ENCODE measurements around the gene MEIS3.
A peak's percentile ranks its signal among the peaks of the same experiment; 100 is the strongest.

The MEIS3 gene

DNA sequence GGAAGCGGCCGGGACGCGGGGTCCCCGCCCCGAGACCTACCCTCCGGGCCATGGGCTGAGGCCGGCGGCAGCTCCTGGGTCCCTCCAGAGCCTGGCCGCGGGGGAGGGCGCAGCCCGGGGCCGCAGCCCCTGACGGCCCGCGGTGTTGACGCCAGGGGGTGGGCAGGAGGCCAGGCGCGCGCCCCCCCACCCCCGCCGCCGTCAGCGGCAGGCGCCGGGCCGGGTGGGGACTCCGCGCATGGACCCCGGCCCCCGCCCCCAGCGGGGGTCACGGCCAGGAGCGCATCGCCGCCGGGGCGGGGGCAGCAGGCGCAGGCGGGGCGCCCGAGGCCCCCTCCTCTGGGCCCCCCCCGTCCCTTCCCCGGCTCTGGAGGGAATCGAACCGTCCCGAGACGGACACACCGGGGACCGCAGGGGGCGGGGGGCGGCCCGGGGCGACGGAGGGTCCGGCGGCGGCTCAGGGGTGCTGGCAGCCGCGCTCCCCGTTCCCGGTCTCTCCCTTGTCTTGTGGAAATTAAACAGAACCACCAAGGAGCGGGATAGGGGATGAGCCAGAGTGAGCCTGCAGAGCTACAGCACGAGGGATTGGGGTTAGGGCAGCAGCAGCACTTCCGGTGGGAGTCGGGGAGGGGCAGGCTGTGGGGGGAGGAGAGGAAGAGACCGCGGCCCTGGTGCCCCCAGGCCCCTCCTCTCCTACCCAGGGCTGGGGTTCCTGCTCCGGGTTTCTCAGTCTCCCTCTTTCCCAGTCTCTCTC is at the start of gene MEIS3:
Gene MEIS3 (minus strand): TSS at position 498 of the 754 bp plus-strand sequence. CDS start 446 bp downstream, at position 52.
- no peak for DNase-seq (ENCODE audit: low read depth in 2 of 2)

DNA sequence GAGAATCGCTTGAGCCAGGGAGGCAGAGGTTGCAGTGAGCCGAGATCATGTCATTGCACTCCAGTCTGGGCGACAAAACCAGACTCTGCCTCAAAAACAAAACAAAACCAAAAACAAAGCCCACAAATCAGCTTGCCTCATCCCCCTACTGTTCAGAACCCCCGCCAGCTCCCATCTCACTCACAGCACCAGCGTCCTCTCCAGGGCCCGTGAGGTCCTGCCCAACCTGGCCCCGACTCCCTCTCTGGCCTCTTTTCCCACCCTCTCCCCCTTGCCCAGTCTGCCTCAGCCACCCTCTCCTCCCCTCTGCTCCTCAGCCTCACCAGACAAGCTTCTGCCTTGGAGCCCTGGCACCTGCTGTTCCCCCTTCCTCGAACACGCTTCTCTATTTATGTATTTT is 48.6 kb upstream of the MEIS3 start:
- DNase-seq (ENCODE audit: low read depth in 2 of 2): no peak

DNA sequence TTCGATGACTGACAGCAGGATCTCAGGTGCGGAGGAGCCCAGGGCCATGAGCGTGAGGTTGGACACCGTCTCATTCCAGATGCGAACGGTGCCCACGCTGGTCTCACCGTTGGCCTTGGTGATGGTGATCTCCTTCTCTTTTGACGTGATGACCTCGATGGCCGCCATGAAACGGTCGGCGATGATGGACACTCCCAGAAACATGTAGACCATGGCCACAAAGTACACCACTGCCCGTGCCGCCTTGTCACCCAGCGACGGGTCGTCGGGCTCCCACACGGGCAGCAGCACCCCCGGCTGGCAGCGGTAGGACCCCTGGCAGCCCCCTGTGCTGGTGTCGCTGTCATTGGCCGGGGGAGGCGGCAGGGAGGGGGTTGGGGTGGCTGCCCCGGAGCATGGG is 46.6 kb upstream of the MEIS3 start:
- DNase-seq (ENCODE audit: low read depth in 2 of 2): no peak

DNA sequence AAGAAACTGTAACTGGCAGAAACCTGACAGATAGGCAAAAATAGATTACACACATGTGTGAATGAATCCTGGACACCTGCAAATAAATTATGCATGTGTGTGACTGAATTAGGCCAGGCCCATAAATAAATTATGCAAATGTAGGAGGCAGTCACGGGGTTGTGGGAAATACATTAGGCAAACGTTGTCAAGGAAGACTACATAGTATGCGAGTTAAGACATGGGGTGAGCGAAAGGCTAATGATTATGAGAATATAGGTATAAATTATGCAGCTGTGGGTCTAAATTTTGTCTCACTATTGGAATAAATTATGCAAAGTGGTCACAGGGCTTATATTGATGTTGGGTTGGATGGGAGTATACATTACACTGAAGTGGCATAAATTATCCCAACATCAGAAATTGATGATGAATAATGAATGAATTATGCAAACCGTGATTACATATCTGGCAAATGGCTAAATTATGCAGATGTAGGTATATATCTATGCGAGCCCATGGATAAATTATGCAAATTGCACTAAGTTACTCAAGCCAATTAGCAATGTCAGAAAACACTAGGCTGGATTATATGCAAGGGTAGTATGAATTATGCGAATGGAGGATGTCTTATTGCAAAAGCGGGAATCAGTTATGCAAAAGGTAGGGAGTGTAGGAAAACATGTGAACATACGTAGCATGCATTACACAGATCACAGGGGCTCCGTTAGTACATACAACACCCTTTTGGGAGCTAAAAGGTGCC is 45.5 kb upstream of the MEIS3 start:
- DNase-seq (ENCODE audit: low read depth in 2 of 2): no peak

DNA sequence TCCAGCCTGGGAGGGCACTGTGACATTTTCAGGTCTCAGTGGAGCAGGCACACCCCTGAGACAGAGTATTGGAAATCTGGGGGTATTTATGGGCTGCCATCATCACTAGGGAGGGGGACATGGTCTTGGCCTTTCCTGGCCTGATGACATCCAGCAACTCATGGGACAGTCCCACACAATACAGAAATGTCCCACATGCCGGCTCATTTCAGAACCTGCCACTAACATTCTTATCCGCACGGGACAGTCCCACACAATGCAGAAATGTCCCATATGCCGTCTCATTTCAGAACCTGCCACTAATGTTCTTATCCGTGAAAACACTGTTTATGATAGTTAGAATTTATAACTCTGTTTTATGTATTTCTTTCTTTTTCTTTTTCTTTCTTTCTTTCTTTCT is 42.5 kb upstream of the MEIS3 start:
- no peak for DNase-seq (ENCODE audit: low read depth in 2 of 2)

DNA sequence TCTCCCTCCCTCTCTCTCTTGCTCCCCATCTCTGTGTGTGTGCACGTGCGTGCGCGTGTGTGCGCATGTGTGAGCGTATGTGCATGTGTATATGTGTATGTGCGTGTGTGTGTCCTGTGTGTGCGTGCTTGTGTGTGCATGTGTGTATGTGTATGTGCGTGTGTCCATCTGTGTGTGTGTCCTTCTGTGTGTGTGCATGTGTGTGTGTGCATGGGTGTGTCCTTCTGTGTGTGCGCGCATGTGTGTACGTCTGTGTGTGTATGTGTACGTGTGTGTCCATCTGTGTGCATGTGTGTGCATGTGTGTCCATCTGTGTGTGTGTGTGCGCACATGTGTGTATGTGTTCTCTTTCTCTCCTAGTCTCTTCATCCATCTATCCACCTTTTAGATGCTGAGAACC is 40.1 kb upstream of the MEIS3 start:
- no peak for DNase-seq (ENCODE audit: low read depth in 2 of 2)

DNA sequence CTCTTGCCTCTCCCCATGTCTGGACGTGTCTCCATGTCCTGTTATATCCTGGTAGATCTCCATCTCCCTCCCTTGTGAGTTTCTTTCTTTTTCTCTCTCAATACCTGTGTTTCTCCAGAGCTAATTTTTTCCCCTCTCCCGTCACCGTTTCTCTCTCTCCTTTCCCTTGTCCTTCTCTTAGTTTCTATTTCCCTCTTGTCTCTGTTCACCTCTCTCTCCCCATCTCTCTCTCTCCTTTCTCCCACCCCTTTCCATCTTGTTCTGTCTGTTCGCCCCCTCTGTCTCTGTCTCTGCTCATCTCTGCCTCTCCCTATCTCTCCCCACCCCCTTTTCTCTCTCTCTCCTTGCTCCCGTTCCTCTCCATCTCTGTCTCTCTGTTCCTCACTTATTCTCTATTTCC is 39.3 kb upstream of the MEIS3 start:
- no peak for DNase-seq (ENCODE audit: low read depth in 2 of 2)

DNA sequence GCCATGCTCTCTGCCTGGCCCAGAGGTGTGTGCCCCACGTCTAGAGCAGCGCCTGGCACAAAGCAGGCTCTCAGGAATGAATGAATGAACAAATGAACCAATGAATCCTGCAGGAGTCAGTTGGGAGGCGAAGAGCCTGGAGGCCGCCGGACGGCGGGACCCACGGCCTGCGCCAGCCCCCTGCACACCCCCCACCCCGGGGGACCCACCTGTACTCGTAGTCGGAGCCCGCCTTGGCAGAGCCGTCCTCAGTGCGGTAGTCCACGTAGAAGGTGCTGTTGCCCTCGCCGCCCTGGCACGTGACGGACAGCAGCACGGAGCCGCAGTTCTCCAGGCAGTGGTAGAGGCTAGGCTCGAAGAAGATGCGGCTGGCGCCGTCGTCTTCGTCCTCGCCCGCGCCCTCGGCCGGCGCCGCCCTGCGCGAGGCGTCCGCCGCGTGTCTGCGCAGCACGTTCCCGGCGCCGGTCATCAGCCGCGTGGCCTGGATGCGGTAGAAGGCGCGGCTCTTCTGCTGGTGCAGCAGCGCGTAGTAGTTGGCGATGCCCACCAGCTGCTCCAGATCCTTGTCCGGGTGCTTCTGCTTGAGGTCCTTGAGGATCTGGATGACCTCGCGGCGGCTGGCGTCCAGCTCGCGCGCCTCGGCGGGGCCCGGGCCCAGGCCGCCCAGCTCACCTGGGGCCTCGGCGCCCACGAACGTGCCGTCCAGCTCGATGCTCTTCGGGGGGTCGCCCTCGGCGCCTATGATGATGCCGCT is 37.6 kb upstream of the MEIS3 start:
- no peak for DNase-seq (ENCODE audit: low read depth in 2 of 2)

DNA sequence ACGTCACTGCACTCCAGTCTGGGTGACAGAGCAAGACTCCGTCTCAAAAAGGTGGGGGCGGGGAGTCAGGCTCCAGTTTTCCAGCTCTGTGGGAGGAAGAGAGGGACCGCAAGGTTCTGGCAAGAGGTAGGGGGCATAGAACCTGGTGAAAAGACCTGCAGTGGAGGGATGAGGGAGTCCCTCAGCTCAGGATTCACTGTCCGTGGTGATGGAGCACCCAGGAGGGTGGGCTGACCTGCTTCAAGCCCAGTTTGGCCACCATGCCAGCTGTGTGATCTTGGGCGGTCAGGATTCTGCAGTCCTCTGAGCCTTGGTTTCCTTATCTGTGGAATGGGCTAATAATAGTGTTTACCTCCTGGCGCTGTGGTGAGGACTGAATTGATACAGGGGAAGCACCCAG is 31.2 kb upstream of the MEIS3 start:
- DNase-seq (ENCODE audit: low read depth in 2 of 2): no peak

DNA sequence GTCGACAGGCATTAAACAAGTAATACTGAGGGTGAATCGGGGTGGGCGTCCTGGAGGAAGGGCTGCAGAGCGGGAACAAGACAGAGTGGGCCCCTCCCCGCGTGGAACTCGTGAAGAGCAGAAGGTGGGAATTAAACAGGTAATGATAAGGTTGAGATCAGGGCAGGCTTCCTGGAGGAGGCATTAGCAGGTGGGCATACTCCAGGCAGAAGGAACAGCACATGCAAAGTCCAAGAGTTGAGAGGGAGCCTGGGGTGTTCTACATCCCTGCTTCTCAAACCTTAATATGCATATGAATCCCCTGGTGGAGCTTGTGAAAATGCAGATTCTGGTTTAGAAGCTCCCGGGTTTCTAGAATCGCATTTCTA is 29.0 kb upstream of the MEIS3 start:
- DNase-seq (ENCODE audit: low read depth in 2 of 2): no peak

DNA sequence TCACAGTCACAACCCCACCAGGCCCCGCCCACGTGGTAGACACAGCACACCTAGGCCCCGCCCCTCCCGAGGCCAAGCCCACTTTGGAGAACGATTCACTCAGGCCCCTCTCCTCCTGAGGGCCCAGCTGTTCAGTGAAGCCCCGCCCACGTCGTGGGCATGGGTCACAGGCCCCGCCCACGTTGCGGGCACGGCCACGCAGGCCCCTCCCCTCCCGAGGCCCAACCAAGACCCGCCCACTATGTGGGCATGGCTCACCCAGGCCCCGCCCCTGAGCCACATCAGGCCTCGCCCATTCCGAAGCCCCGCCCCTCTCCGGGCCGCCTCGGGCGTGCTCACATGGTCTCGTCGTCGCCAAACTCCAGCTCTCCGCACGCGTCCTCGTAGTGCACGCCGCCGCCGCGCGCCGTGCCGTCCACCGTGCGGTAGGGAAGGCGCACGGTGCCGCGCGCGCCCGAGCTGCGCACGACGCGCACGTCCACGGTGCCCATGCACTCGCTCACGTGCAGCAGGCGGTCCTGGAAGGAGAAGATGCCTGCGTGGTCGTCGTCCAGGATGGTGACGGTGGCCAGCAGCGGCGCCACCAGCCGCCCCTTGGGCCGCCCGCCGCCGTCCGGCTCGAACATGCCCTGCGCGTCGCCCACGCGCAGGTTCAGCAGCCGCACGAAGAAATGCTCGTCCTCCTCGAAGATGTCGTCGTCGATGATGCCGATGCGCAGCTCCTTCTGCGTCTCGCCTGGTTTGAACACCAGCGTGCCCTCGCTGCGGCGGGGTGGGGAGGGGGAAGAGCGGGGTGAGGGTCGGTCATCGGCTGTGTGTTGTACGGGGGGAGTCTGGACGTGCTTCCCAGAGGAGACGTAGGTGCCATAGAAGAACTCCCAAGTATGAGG is 28.4 kb upstream of the MEIS3 start:
- DNase-seq (ENCODE audit: low read depth in 2 of 2): peak in 1 of 2 experiments; percentile 58

DNA sequence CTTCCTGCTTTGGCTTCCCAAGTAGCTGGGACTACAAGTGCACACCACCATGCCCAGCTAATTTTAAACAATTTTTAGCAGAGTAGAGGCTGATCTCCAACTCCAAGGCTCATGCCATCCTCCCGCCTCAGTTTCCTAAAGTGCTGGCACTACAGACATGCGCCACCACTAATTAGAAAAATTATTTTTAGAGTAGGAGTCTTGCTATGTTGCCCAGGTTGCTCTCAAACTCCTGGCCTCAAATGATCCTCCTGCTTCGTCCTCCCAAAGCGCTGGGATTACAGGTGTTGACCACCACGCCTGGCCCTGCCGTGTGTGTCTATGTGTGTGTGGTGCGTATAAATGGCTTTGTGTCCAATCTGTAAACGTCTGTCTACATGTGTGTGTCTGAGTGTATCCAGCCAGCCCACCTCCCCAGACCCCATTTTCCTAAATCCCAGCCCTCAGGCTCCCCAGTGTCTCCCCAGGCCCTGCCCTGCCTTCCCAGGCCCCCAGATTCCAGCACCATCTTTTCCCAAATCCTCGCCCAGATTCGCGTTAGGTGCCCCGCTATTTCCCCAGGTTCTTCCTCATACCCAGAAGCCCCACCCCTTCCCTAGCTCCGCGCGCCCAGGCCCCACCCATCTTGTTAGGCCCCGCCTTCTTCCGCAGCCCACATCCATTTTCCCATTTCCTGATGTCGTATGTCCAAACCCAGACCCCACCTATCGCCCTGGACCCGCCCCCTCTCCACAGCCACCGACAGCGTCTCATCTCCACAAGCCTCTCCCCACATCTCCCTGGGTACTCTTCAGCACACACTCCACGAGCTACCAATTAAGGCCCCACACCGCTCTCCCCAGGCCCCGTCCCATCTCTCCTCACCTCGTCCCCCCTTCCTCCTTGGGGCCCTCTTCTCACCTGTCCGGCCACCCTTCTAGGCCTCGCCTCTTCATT is 27.5 kb upstream of the MEIS3 start:
- peak in 1 of 2 experiments; percentile 31 for DNase-seq (ENCODE audit: low read depth in 2 of 2)

DNA sequence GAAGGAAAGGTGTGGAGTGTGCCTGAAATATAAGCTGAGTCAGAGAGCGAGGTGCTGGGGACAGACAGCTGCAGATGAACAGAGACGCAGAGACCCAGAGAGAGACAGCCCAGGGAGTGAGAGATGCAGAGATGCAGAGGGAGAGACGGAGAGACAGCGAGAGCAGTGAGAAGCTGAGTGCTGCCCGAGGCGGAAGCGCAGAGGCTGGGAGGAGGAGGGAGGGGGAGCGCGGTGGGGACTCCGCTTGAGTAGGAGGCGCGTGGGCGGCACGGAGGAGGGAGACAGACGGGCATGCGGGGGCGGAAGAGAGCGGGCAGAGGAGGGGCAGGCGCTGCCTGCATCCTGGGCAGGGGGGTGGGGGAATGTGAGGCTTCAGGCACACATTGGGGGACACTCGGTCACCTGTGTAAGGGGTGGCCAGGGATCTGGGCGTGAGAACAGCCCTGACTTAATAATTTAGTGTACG is 26.6 kb upstream of the MEIS3 start:
- DNase-seq (ENCODE audit: low read depth in 2 of 2): peak; percentile 22 to 24

DNA sequence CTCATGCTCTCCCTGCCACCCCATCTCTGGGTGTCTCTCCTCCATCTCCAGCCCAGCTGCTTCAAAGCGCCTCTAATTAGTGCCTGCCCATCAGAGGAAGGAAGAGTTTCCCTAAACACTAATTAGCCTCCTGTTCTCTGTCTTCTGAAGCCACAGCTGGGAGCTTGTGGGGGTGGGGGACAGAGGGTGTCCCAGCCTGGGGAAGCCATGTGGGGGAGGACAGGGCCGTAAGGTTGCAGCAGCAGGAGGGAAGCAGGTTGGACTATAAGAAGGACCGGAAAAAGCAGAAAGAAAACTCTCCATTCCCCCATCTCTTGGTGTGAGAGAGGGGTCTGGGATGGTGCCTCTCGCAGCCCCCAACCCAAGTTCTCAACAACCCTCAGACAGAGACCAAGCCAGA is 26.2 kb upstream of the MEIS3 start:
- no peak for DNase-seq (ENCODE audit: low read depth in 2 of 2)

DNA sequence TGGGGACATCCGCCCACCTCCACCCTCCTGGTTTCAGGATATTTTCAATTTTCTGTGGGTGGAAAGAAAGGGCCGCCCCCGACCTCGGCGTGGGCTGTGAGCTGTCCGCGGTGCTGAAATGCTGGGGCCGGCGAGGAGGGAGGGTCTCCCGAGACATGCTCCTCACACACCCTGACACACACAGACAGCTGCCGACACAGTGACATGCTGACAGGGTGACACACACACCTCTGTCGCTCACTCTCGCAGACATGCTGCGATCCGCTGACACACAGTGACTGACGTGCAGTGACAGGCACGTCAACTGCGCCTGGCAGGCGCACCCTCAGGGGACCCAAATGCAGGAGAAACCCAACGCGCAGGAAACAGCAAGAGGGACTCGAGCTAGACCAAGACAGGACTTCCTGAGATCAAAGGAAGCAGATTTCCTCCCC is 25.1 kb upstream of the MEIS3 start:
- no peak for DNase-seq (ENCODE audit: low read depth in 2 of 2)

DNA sequence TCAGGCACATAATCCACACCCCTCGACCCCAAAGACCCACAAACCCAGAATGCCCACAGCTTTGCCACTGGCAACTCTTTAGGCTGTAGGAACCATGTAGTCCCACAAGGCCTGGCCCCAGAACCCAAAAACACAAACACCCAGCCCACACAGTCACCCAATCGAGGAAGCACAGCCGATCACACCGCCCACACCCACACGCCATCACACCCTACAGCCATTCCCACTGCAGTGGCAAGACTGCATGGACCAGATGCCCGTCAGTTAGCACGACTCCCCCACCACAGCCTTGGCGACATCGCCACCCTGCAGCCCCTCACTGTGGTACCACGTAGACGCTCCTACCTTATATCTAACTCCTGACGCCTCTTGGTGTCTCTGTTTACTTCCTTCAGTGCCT is 24.0 kb upstream of the MEIS3 start:
- no peak for DNase-seq (ENCODE audit: low read depth in 2 of 2)

DNA sequence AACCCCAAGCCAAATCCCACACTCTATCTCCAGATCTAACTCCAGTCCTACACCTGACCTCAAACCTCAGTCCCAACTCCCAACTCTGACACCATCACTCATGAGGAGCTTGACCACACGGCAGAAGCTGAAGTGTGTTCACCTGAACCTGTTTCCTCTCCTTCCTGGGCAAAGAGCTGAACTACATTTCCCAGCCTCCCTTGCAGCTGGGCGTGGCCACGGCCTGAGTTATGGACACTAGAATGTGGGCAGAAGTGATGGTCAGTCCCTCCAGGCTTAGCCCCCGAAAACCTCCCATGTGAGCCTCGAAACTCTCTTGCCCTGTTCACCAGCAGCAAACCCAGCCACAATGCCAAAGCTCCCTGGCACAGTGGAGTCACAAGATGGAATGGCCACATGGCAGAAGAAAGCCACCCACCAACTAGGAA is 19.5 kb upstream of the MEIS3 start:
- no peak for DNase-seq (ENCODE audit: low read depth in 2 of 2)

DNA sequence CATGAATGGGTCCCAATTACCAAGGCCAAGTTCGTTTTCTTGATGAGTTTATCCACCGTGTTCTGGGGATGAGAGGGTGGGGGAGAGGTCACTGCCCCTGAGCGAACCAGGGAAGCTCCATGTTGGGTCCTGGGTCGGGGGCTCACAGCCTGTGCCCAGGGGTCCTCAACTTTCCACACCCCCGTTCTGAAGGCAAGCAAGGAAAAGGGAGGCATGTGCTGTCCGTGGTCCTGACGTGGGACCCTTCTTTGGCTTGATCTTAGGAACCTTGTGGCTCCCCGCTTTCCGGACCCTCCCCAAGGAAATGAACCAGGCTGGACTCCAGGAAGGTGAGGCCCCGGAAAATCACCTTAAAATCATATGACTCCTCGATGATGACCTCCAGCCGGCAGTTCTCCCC is 18.2 kb upstream of the MEIS3 start:
- DNase-seq (ENCODE audit: low read depth in 2 of 2): no peak

DNA sequence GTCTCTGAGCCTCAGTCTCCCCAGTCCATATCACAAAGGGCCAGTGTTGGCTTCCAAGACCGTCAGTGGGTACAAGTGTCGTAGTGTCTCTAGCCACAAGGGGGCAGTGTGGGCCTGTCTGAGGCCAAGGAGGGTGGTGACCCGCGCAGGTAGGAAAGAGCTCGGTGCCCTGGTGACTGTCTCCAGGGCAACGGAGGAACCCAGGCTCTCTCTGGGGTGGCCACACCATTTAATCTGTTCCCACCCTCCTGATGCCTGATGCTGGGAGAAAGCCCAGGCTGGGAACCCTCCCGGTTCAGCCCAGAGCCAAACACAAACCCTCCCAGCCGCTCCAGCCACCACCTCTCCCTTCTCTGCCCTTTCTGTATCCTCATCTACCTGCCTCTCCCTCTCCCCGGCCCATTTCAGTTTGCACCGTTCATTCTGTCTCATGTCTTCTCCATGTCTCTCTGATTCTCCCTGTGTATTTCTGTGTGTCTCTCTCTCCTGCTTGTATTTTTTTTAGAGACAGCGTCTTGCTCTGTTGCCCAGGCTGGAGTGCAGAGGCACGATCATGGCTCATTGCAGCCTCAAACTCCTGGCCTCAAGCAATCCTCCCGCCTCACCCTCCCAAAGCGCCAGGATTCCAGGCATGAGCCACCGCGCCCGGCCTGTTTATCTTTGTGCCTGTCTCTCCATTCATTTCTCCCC is 17.5 kb upstream of the MEIS3 start:
- peak; percentile 72 to 83 for DNase-seq (ENCODE audit: low read depth in 2 of 2)
